ENCODE measurements around the gene KMT2D.

The KMT2D gene

DNA sequence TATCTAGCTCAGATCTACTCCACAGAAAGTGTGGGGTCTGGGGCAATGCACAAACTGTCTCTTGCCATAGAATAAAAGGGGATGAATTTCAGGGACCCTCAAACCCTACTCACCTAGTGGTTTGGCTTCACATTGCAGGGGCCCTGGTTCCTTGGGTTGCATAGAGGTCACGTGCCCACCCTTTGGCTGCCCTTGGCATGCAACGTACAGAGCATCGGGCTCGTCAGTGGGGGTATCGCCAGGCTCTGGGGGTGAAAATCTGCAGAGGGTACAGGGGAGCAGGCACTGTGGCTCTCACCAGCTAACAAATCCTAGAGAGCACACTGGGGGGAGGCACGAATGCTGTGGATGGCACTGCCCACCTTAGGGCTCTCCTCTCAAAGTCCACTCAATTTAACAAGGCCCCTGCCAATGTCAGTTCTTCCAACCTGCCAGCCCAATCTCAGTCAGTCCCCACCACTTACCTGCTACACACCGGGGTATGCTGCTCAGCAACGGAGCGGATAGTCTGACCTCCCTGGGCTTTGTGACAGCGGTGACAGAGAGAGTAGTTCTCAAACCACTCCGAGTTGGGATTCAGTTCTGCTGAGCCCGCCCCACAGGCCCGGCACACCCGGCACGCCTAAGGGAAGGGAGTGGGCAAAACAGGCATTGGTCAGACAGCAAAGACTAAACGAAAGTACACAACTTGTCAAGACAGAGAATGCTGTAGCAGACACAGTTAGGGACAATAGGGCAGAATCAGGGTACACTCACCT is 8.0 kb downstream of the KMT2D start:
- DNase-seq: no peak

- DNase-seq: no peak
Measured at GRCh38 chr12:49051777-49052438, 8.7 kb downstream of the KMT2D start.

- DNase-seq: no peak
Measured at GRCh38 chr12:49051373-49051764, 9.2 kb downstream of the KMT2D start.

GRCh38 chr12:49050507-49051372 is 9.9 kb downstream of the KMT2D start:
- no peak for DNase-seq

- peak in 12 of 56 donors; percentile 6 to 44 (median 26) for DNase-seq
Measured at GRCh38 chr12:49049566-49050224, 10.9 kb downstream of the KMT2D start.

GRCh38 chr12:49048953-49049352 is 11.6 kb downstream of the KMT2D start:
- DNase-seq: no peak

DNA sequence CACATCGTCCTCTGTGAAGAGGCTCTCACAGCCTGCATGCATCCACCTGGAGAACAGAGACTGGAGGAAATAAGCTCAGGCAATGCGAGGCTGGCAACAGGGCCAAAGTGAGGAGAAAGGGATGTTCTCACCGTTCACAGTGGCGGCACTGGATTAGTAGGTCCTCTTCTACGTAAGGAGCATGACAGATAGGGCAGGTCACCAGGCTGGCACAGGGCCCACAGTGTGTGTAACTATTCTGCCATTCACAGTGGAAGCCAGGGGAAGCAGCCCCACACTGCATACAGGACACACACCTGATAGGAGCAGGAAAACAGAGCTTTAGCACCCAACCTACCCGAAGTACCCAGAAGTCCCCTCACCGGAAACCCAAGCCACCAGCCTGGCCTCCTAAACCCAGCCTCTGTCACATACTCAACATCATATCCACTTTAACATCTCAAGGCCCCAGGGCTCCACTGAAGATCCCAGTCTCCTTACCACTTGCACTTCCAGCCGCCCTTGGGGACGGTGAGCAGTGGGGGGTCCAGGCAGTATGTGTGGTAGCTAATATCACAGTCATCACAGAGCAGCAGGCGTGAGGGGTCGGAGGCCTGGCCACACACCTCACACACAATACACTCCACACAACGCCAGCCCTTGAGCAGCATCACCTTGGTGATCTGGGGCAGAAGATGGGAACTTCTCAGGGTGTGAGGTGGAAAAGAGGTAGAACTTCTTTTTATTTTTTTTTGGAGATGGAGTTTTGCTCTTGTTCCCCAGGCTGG is 14.3 kb downstream of the KMT2D start:
- DNase-seq: no peak

DNA sequence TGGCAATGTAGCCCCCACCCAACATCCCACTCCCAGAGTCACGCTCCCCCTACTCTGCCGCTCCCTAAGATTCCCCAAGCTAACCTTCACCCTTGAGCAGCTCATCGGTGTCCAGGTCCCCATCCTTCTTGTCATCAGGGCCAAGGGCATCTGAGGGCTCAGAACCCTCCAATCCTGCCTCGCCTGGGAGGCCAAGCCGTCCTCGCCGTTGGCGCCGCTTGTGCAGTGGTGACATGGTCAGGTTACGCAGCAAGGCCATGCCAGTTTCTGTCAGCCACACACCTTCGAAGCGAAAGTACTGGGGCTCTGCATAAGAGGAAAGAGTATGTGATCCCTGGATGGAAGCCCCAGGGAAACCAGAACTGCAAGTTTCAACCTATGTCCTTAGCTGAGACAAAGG is 15.9 kb downstream of the KMT2D start:
- DNase-seq: no peak

GRCh38 chr12:49043856-49044258 is 16.7 kb downstream of the KMT2D start:
- peak in 25 of 56 donors; percentile 4 to 69 (median 21) for DNase-seq

GRCh38 chr12:49043241-49043640 is 17.4 kb downstream of the KMT2D start:
- DNase-seq: no peak

- DNase-seq: no peak
Measured at GRCh38 chr12:49041881-49042484, 18.6 kb downstream of the KMT2D start.

DNA sequence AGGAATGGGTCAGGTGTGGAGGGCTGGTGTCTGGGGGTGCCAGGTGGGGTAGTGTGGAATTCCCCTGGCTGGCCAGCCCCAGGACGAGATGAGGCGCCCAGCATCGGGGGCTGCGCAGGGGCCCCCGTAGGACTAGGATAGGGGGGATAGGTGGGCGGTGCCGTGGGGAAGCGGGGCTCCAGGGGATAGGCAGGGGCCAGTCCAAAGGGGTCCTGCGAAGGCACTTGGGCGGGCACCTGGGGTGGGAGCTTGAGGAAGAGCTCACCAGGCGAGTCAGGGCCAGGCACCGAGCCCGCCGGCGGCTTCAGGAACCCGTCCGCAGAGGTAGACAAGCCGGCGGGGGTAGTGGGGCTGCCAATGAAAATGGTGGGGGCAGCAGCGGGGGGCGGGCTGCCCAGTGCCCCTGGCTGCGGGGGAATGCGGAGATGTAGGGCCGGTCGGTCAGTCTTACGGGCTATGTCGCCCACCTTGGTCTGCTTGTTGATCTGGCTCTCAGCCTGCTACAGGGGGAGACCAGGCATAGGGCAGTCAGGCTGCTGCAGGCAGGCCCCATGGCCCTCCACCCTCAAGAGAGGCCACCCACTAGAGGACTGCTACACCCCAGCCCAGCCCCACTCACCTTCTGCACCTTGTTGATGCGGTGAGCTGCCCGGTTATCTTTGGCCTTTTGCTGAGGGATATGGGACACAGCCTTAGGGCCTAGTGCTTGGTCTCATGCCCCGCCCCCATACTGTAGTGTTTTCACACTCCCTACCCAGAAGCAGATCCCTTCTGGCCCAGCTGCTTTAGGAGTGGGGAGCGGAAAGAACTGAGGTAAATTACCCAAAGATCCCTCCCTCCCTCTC is 19.3 kb downstream of the KMT2D start:
- DNase-seq: no peak

DNA sequence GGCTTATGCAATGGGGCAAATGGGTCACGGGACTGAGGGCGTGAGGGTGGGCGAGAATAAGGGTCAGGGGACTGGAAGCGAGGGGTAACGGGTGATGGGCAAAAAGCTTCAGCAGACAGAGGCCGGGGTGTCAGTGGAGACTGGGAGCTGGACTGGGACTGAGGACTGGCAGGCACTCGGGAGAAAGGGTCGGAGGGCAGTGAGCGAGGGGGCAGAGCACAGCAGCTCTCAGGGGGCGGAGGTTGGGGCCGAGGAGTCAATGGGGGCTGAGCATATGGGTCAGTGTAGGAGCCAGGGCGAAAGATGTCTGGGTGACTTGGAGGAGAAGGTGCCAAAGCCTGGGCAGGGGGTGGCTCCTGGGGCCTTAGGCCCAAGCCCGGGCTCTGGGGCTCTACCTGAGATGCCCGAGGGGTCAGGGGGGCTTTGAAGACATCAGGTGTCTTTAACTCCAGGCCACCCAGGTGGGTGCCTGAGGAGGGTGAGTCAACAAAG is 20.2 kb downstream of the KMT2D start:
- DNase-seq: no peak

DNA sequence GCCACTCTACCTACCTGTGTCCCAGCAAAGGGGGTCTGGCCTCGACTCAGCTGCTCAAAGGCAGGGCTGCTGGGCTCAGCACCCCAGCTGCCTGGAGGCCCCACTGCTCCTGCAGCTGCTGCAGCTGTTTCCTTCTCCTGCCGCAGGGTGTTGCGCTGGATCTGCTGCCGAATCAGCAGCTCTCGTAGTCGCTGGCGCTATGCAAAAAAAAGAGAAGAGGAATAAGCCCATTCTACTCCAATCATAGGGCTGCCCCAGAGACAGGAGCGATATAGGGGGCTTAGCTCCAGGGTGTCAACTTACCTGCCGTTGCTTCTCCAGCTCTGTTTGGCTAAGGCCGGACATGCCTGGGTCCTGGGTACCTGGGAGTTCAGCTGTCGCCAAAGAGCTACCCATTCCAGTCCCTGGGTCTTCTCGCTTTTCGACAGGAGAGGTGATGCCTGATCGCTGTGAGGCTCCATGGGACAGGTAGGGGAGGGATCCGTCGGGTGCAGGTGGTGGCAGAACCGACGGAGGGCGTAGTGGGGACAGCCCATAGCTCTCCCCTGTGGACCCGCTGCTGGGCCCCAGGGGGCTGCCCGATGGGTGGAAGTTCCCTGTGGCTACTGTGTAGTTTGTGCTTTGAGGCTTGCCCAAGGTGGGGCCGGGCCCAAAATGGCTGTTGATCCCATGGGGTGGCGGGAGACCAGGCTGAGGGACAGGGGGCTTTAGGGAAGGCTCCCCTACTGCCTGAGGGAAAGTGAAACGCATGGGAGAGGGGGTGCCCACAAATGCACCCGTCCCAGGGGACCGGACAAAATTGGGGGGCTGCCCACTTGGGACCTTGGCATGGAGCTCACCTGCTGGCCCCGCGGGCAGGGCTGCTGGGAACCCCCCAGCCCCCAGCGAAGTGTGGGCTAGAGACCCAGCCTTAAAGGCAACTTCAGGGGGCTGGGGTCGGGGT is 20.9 kb downstream of the KMT2D start:
- DNase-seq: no peak

DNA sequence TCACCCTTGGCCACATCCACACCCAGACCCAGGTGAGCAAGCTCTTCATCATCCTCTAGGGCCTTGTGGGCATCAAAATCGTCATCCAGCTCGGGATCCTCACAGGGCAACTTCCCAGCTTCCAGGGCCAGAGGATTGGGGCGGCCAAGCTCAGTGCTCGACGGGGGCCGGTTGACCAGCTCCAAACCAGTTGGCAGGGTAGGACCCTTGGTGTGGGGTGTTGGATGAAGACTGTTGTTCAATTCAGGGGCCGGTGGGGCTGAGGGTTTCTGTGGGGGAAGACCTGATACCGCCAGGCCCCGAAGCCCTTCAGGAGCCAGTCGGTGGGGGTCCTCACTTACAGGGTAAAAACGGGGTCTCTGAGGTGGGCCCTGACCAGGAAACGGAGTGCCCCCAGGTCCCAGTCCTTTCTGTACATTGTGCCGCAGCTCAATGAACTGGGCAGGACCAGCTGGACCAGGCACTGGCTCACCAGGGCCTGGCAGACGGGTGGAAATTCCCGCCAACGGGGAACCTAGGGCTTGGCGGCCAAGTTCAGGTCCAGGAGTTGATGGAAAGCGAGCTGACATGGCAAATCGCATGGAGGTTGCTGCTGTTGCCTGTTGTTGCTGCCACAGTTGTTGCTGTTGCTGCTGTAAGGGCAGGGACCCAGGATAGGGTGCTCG is 22.2 kb downstream of the KMT2D start:
- no peak for DNase-seq

DNA sequence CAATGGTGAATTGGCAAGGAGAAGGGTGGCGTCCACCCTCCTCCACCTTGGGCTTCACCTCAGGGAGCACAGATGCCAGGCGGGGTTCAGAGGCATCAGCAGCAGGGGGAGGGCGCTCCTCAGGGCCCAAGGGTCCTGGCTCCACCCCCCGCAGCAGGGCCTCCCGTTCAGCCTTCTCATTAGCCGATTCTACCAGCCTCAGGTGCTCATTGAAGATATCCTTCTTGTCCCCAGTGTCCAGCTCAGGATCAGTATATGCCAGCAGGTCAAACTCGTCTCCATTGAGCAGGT is 22.7 kb downstream of the KMT2D start:
- DNase-seq: no peak

DNA sequence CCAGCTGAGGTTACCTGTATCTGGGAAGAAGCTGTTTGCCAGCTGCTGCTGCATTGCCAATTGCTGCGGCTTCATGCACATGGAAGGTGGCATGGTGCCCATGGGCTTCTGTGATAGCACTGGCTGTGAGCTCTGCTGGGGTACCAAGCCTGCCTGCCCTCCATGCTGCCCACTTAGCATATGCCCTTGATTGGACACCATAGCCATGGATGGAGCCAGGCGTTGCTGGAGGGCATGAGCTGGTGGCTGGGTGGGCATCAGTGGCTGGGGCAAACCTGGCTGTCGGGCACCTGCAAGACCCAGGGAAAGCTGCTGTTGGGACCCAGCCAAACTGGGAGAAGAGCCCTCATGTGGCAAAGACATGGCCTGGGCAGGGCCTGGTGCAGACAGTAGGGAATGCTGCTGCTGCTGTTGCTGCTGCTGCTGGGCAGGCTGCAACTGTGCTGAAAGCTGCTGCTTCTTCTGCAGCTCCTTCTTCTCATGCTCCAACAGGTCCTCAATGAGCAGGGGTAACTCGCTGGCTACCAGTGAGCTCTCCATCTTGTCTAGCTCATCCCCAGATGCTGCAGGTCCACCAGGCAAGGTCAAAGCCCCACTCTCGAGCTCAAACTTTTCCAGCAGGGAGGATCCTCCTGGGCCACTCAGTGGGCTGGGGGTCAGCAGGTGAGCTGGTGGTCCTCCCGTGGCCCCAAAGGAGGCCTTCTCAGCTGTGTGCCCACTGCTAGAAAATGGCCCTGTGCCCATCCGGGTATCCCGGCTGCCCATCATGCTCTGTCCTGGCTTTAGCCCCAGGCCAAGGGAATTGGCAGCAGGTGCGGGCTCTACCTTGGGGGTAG is 23.3 kb downstream of the KMT2D start:
- DNase-seq: no peak

All from nucleus accumbens (tissue), 56 donors.